K562 (cell line): ENCODE results near the gene PLAAT4. TPM values are rescaled to one million over a fixed set of nuclear protein-coding genes. Genes with fewer than 3 reads are reported as not detected.

Experiments used
- BACH1 ChIP-seq: fragments of 200-800 bp; sonication (Bioruptor generic); IDR thresholded peaks from 2 replicates; pipeline ENCODE4 v1.6.1; 2016; ENCODE audit warnings: missing genetic modification characterization, missing compliant biosample characterization
- CBX1 ChIP-seq: sonication (generic); IDR thresholded peaks from 2 replicates; pipeline ENCODE4 v1.6.1; 2016; ENCODE audit warnings: antibody characterized with exemption, low read depth, mild to moderate bottlenecking
- CBX3 ChIP-seq, 2 experiments: IDR thresholded peaks; 1 replicate in 1 of 2; 2 replicates in 1 of 2; pipeline ENCODE4 v1.6.1; 2012; ENCODE audit warnings: inconsistent platforms in 2 of 2, low read length in 2 of 2, borderline replicate concordance in 1 of 2, control low read depth in 1 of 2
- CSDE1 ChIP-seq, 2 experiments: fragments of 450-650 bp; IDR thresholded peaks; 2 replicates each; pipeline ENCODE4 v1.6.1; 2016; ENCODE audit warnings: mild to moderate bottlenecking in 1 of 2
- DIDO1 ChIP-seq: fragments of 450-650 bp; IDR thresholded peaks from 2 replicates; pipeline ENCODE4 v1.6.1; 2016; ENCODE audit warnings: low read depth, missing biosample characterization, missing genetic modification characterization
- ETV5 ChIP-seq: sonication (generic); formaldehyde crosslinking; IDR thresholded peaks from 2 replicates; pipeline ENCODE4 v1.4.0; 2020; ENCODE audit warnings: low read depth, mild to moderate bottlenecking, missing genetic modification reagents
- HDAC2 ChIP-seq: fragments of 450-650 bp; IDR thresholded peaks from 2 replicates; pipeline ENCODE4 v1.6.1; 2016; ENCODE audit warnings: mild to moderate bottlenecking
- KLF10 ChIP-seq: fragments of 250-450 bp; sonication (Bioruptor Pico); IDR thresholded peaks from 2 replicates; pipeline ENCODE4 v1.6.1; 2021; ENCODE audit warnings: matching md5 sums
- MAFF ChIP-seq: IDR thresholded peaks from 2 replicates; pipeline ENCODE4 v1.6.1; 2012; ENCODE audit warnings: low read length, improper control_type of control experiment
- MEIS2 ChIP-seq: fragments of 450-650 bp; IDR thresholded peaks from 2 replicates; pipeline ENCODE4 v1.6.1; 2014; ENCODE audit warnings: mild to moderate bottlenecking; ENCODE audit not compliant: partially characterized antibody
- NCOA1 ChIP-seq: fragments of 450-650 bp; IDR thresholded peaks from 2 replicates; pipeline ENCODE4 v1.6.1; 2016; ENCODE audit warnings: low read depth
- PTRF ChIP-seq: fragments of 450-650 bp; IDR thresholded peaks from 2 replicates; pipeline ENCODE4 v1.6.1; 2016; ENCODE audit warnings: mild to moderate bottlenecking, missing genetic modification characterization, missing compliant biosample characterization
- U2AF2 ChIP-seq: fragments of 200-400 bp; formaldehyde crosslinking; optimal IDR thresholded peaks from 2 replicates; pipeline ENCODE3; 2017; ENCODE audit warnings: low read depth, mild to moderate bottlenecking, low read length
- XRCC4 ChIP-seq: IDR thresholded peaks from one replicate; pipeline ENCODE4 v1.6.1; 2011; ENCODE audit not compliant: insufficient read depth, insufficient read length; ENCODE audit errors: extremely low read depth
- ZBTB1 ChIP-seq: sonication (generic); formaldehyde crosslinking; IDR thresholded peaks from 2 replicates; pipeline ENCODE4 v1.8.1; 2023; ENCODE audit warnings: missing genetic modification reagents, low read depth, mild to moderate bottlenecking, borderline replicate concordance
- ZFPM2 ChIP-seq: fragments of 250-450 bp; sonication (Bioruptor Pico); IDR thresholded peaks from 2 replicates; pipeline ENCODE4 v1.5.1; 2022; ENCODE audit warnings: mild to moderate bottlenecking
- ZNF197 ChIP-seq: fragments of 200-800 bp; sonication (Bioruptor generic); IDR thresholded peaks from 2 replicates; pipeline ENCODE4 v1.6.1; 2016; ENCODE audit warnings: low read depth, missing genetic modification characterization, missing compliant biosample characterization
- ZNF239 ChIP-seq: fragments of 250-450 bp; sonication (Bioruptor Pico); IDR thresholded peaks from 2 replicates; pipeline ENCODE4 v1.4.0; 2020; ENCODE audit warnings: mild to moderate bottlenecking
- ZNF766 ChIP-seq: fragments of 200-800 bp; sonication (Bioruptor generic); conservative IDR thresholded peaks from 2 replicates; pipeline ENCODE4 v1.6.1; 2016; ENCODE audit warnings: missing genetic modification characterization, missing compliant biosample characterization
- polyA plus RNA-seq, 8 experiments: library from polyadenylated mRNA; depleted of rRNA in 4 of 8; stranded (reverse) in 5 of 8; unstranded in 3 of 8; fragments of >200 nt; fragmentation: Nextera tagmentation in 2 of 8; fragmentation: Illumina TruSeq in 1 of 8; extraction: Ambion mirVana in 2 of 8; extraction: Trizol in 1 of 8; gene quantifications; 2 replicates each; pipeline versions ENCODE4 v1.2.1 to v1.2.3, GENCODE V29; 2011 to 2014; ENCODE audit warnings: inconsistent platforms in 1 of 8, missing spikeins in 1 of 8
- total RNA-seq, 7 experiments: library from RNA; depleted of rRNA in 6 of 7; stranded (reverse); fragments of >200 nt in 6 of 7; fragmentation: Illumina TruSeq in 2 of 7; extraction: Trizol in 2 of 7; gene quantifications; 2 replicates each; pipeline versions ENCODE4 v1.2.1 to v1.2.3, GENCODE V29; 2011 to 2021; ENCODE audit warnings: low replicate concordance in 1 of 7
- TF ChIP-seq, protein P1 (sequence below): fragments of 200-800 bp; sonication (Bioruptor generic); IDR thresholded peaks from 2 replicates; pipeline ENCODE4 v1.6.1; 2017; ENCODE audit warnings: missing genetic modification characterization, missing compliant biosample characterization
- TF ChIP-seq, protein P2 (sequence below), 2 experiments: fragments of 450-650 bp; IDR thresholded peaks; 2 replicates each; pipeline ENCODE4 v1.6.1; 2016
- TF ChIP-seq, protein P3 (sequence below): sonication (generic); formaldehyde crosslinking; IDR thresholded peaks from 2 replicates; pipeline ENCODE4 v1.9.0; 2022; ENCODE audit warnings: mild to moderate bottlenecking, missing genetic modification reagents
- TF ChIP-seq, protein P4 (sequence below): fragments of 450-650 bp; conservative IDR thresholded peaks from 2 replicates; pipeline ENCODE4 v1.6.1; 2016; ENCODE audit warnings: missing genetic modification characterization, low read depth, mild to moderate bottlenecking, control low read depth, missing compliant biosample characterization
- TF ChIP-seq, protein P5 (sequence below): sonication (generic); formaldehyde crosslinking; IDR thresholded peaks from 2 replicates; pipeline ENCODE4 v1.8.0; 2022; ENCODE audit warnings: mild to moderate bottlenecking, missing genetic modification reagents

PLAAT4 gene
- total and polyA plus RNA-seq, 9 of the 15 experiments (the other 6 are each of a cell fraction or from before 2014, with no cell fraction given): 0.54 to 3.0 (median 1.3) TPM; not detected in 1

DNA sequence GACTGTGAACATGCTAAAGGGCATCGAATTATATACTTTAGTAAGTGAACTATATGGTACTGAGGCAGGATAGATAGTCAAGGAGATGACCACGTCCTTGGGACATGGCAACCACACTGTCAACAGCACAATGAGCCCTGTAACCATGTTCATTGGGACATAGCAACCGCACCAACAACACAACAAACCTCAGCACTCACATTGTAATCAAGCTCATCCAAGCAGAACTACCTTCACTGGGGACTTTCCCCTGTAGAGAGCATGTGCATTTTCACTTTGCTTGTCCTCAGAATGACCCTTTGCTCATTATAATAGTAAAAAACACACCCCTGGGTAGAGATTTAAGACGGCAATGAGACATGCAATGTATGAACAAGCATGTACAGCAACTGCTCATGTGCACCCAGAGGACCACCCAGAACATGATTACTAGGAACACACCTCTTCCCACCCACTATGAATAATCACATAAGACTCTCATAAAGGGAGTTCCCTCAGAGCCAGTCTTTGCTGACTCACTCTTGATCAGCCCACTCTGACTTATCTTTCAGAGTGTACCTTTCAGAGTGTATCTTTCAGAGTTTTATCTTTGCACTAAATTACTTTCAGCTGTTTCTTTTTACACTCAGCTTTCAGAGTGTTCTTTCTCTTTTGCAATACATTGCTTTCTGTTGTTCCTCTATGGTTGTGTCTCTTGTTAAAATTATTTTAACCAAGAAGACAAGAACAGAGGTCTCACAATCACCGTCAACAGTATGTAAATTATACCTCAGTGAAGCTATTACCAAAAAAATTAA is 30.6 kb downstream of the PLAAT4 start (continued):
- TF ChIP-seq, protein P1, sequence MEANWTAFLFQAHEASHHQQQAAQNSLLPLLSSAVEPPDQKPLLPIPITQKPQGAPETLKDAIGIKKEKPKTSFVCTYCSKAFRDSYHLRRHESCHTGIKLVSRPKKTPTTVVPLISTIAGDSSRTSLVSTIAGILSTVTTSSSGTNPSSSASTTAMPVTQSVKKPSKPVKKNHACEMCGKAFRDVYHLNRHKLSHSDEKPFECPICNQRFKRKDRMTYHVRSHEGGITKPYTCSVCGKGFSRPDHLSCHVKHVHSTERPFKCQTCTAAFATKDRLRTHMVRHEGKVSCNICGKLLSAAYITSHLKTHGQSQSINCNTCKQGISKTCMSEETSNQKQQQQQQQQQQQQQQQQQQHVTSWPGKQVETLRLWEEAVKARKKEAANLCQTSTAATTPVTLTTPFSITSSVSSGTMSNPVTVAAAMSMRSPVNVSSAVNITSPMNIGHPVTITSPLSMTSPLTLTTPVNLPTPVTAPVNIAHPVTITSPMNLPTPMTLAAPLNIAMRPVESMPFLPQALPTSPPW (CRISPR knock-in tag): peak; percentile 50
- no peak for TF ChIP-seq CBX1
- peak; percentile 93 for TF ChIP-seq HDAC2
- TF ChIP-seq, protein P2, sequence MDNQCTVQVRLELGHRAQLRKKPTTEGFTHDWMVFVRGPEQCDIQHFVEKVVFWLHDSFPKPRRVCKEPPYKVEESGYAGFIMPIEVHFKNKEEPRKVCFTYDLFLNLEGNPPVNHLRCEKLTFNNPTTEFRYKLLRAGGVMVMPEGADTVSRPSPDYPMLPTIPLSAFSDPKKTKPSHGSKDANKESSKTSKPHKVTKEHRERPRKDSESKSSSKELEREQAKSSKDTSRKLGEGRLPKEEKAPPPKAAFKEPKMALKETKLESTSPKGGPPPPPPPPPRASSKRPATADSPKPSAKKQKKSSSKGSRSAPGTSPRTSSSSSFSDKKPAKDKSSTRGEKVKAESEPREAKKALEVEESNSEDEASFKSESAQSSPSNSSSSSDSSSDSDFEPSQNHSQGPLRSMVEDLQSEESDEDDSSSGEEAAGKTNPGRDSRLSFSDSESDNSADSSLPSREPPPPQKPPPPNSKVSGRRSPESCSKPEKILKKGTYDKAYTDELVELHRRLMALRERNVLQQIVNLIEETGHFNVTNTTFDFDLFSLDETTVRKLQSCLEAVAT (IDR thresholded peaks at IDR 0.05): no peak
- TF ChIP-seq MEIS2: peak; percentile 86
- TF ChIP-seq MAFF: peak; percentile 94
- TF ChIP-seq, protein P3, sequence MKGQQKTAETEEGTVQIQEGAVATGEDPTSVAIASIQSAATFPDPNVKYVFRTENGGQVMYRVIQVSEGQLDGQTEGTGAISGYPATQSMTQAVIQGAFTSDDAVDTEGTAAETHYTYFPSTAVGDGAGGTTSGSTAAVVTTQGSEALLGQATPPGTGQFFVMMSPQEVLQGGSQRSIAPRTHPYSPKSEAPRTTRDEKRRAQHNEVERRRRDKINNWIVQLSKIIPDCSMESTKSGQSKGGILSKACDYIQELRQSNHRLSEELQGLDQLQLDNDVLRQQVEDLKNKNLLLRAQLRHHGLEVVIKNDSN (CRISPR knock-in tag): no peak
- no peak for TF ChIP-seq ZNF197 (CRISPR knock-in tag)
- TF ChIP-seq ZFPM2 (CRISPR knock-in tag): no peak
- no peak for TF ChIP-seq ETV5
- TF ChIP-seq, protein P4, sequence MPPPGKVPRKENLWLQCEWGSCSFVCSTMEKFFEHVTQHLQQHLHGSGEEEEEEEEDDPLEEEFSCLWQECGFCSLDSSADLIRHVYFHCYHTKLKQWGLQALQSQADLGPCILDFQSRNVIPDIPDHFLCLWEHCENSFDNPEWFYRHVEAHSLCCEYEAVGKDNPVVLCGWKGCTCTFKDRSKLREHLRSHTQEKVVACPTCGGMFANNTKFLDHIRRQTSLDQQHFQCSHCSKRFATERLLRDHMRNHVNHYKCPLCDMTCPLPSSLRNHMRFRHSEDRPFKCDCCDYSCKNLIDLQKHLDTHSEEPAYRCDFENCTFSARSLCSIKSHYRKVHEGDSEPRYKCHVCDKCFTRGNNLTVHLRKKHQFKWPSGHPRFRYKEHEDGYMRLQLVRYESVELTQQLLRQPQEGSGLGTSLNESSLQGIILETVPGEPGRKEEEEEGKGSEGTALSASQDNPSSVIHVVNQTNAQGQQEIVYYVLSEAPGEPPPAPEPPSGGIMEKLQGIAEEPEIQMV (tag): no peak
- TF ChIP-seq NCOA1: peak; percentile 78
- no peak for TF ChIP-seq XRCC4
- no peak for TF ChIP-seq ZNF239 (CRISPR knock-in tag)
- TF ChIP-seq BACH1 (tag): peak; percentile 92
- no peak for TF ChIP-seq PTRF
- TF ChIP-seq KLF10 (CRISPR knock-in tag): no peak
- TF ChIP-seq ZBTB1: no peak
- TF ChIP-seq DIDO1 (tag): no peak
- TF ChIP-seq CBX3 (IDR thresholded peaks at IDR 0.05; ENCODE audit: borderline replicate concordance in 1 of 2, low read length in 2 of 2): peak in 1 of 2 experiments; percentile 9; a peak in 1 of 3 replicates
- TF ChIP-seq, protein P5, sequence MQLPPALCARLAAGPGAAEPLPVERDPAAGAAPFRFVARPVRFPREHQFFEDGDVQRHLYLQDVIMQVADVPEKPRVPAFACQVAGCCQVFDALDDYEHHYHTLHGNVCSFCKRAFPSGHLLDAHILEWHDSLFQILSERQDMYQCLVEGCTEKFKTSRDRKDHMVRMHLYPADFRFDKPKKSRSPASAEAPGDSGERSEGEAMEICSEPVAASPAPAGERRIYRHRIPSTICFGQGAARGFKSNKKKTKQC (CRISPR knock-in tag): no peak
- TF ChIP-seq CSDE1 (IDR thresholded peaks at IDR 0.05): no peak
- no peak for TF ChIP-seq U2AF2
- no peak for TF ChIP-seq ZNF766 (CRISPR knock-in tag)
